Measurements from ENCODE around the gene ZNF337. TPM values are rescaled to one million over a fixed set of nuclear protein-coding genes. Genes with fewer than 3 reads are reported as not detected.
"Not testable (repeated sequence)": the region's sequence is repeated elsewhere in the genome, so short reads cannot be mapped to it uniquely, and the experiment has no call there.

Gene ZNF337
- total RNA-seq, 1 donor from 2014 or later: 16.7 TPM

GRCh38 chr20:25706793-25707192, 10.1 kb upstream of the ZNF337 start:
- TF ChIP-seq CTCF (IDR thresholded peaks at IDR 0.05; ENCODE audit: unreplicated experiment): no peak
- no peaks in the 10 kb centered on the region for H3K4me1 Mint-ChIP-seq (ENCODE audit: unreplicated experiment)
- H3K27ac Mint-ChIP-seq (ENCODE audit: unreplicated experiment): no peak overlapping the region
- H3K4me3 Mint-ChIP-seq (ENCODE audit: unreplicated experiment): no peak overlapping the region
- H3K36me3 Mint-ChIP-seq (ENCODE audit: low read depth, unreplicated experiment): no peaks in the 10 kb centered on the region
- H3K9me3 Mint-ChIP-seq (ENCODE audit: unreplicated experiment): no peaks in the 10 kb centered on the region
- H3K27me3 Mint-ChIP-seq (ENCODE audit: unreplicated experiment): peaks cover 4% of the 10 kb centered on the region
- DNase-seq (ENCODE audit: low spot score): no peak

GRCh38 chr20:25705830-25706351, 9.2 kb upstream of the ZNF337 start:
- no peak for DNase-seq (ENCODE audit: low spot score)
- H3K27me3 Mint-ChIP-seq (ENCODE audit: unreplicated experiment): peaks cover 5% of the 10 kb centered on the region
- H3K4me1 Mint-ChIP-seq (ENCODE audit: unreplicated experiment): no peaks in the 10 kb centered on the region
- H3K4me3 Mint-ChIP-seq (ENCODE audit: unreplicated experiment): no peak overlapping the region
- peaks cover under 1% of the 10 kb centered on the region for H3K36me3 Mint-ChIP-seq (ENCODE audit: low read depth, unreplicated experiment)
- no peak overlapping the region for H3K27ac Mint-ChIP-seq (ENCODE audit: unreplicated experiment)
- no peaks in the 10 kb centered on the region for H3K9me3 Mint-ChIP-seq (ENCODE audit: unreplicated experiment)
- no peak for TF ChIP-seq CTCF (IDR thresholded peaks at IDR 0.05; ENCODE audit: unreplicated experiment)

- not testable (repeated sequence) for H3K4me3 Mint-ChIP-seq (ENCODE audit: unreplicated experiment); H3K9me3 Mint-ChIP-seq (ENCODE audit: unreplicated experiment); H3K27ac Mint-ChIP-seq (ENCODE audit: unreplicated experiment); H3K27me3 Mint-ChIP-seq (ENCODE audit: unreplicated experiment); H3K36me3 Mint-ChIP-seq (ENCODE audit: low read depth, unreplicated experiment); H3K4me1 Mint-ChIP-seq (ENCODE audit: unreplicated experiment); DNase-seq (ENCODE audit: low spot score)
These were observed 7.7 kb upstream of the ZNF337 start for GRCh38 chr20:25704303-25704702.

DNA sequence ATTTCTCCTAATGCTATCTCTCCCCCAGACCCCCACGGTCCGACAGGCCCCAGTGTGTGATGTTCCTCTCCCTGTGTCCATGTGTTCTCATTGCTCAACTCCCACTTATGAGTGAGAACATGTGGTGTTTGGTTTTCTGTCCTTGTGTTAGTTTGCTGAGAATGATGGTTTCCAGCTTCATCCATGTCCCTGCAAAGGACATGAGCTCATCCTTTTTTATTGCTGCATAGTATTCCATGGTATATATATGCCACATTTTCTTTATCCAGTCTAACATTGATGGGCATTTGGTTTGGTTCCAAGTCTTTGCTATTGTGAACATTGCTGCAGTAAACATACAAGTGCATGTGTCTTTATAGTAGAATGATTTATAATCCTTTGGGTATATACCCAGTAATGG, 4.2 kb upstream of the ZNF337 start:
- H3K27ac Mint-ChIP-seq (ENCODE audit: unreplicated experiment); H3K4me3 Mint-ChIP-seq (ENCODE audit: unreplicated experiment); H3K27me3 Mint-ChIP-seq (ENCODE audit: unreplicated experiment); DNase-seq (ENCODE audit: low spot score); H3K9me3 Mint-ChIP-seq (ENCODE audit: unreplicated experiment); H3K36me3 Mint-ChIP-seq (ENCODE audit: low read depth, unreplicated experiment); H3K4me1 Mint-ChIP-seq (ENCODE audit: unreplicated experiment): not testable (repeated sequence)

GRCh38 chr20:25699914-25700313, 3.3 kb upstream of the ZNF337 start:
- Mint-ChIP-seq H3K27ac (ENCODE audit: unreplicated experiment) (no peak overlapping the region), H3K4me1 (ENCODE audit: unreplicated experiment) (peaks cover 4% of the 10 kb centered on the region), H3K9me3 (ENCODE audit: unreplicated experiment) (no peaks in the 10 kb centered on the region), H3K36me3 (ENCODE audit: low read depth, unreplicated experiment) (peaks cover 4% of the 10 kb centered on the region), H3K27me3 (ENCODE audit: unreplicated experiment) (peaks cover 3% of the 10 kb centered on the region), H3K4me3 (ENCODE audit: unreplicated experiment) (no peak overlapping the region)
- DNase-seq (ENCODE audit: low spot score): no peak
- no peak for TF ChIP-seq CTCF (IDR thresholded peaks at IDR 0.05; ENCODE audit: unreplicated experiment)

GRCh38 chr20:25697132-25697446, 436 bp upstream of the ZNF337 start:
- H3K36me3 Mint-ChIP-seq (ENCODE audit: low read depth, unreplicated experiment): peaks cover 4% of the 10 kb centered on the region
- no peaks in the 10 kb centered on the region for H3K9me3 Mint-ChIP-seq (ENCODE audit: unreplicated experiment)
- peak overlapping the region; percentile 93 for H3K4me3 Mint-ChIP-seq (ENCODE audit: unreplicated experiment)
- DNase-seq (ENCODE audit: low spot score): no peak
- H3K27me3 Mint-ChIP-seq (ENCODE audit: unreplicated experiment): peaks cover 1% of the 10 kb centered on the region
- H3K4me1 Mint-ChIP-seq (ENCODE audit: unreplicated experiment): peaks cover 6% of the 10 kb centered on the region
- peak overlapping the region; percentile 6 for H3K27ac Mint-ChIP-seq (ENCODE audit: unreplicated experiment)
- TF ChIP-seq CTCF (IDR thresholded peaks at IDR 0.05; ENCODE audit: unreplicated experiment): no peak

All from endothelial cell (in vitro differentiated cells).